ENCODE measurements around the gene FANCE. TPM values are rescaled to one million over a fixed set of nuclear protein-coding genes. Genes with fewer than 3 reads are reported as not detected.

The FANCE gene
- total and polyA plus RNA-seq, 2 experiments from 2014 or later: 5.4 to 25.5 TPM

GRCh38 chr6:35415065-35415891 lies 36.9 kb upstream of the FANCE start:
- H3K27me3 Mint-ChIP-seq (ENCODE audit: insufficient read depth, low read depth, poor library complexity): peaks cover 10% of the 10 kb centered on the region
- H3K4me3 Mint-ChIP-seq: no peak overlapping the region
- peak; percentile 81 for DNase-seq (ENCODE audit: low spot score)
- Histone ChIP-seq H3K27me3 (ENCODE audit: insufficient read depth) (no peaks in the 10 kb centered on the region), H3F3A (replicated peaks; ENCODE audit: low read depth) (no peaks in the 10 kb centered on the region), H3K9me2 (ENCODE audit: insufficient read depth) (0 out of 2 replicates have a peak, but pooled peaks cover 4% of the 10 kb centered on the region), H3K79me2 (replicated peaks; ENCODE audit: insufficient read depth) (no peaks in the 10 kb centered on the region), H3K36me3 (ENCODE audit: insufficient read depth) (no peaks in the 10 kb centered on the region), H4K20me1 (replicated peaks; ENCODE audit: insufficient read depth) (no peaks in the 10 kb centered on the region), H3K27ac (ENCODE audit: low read depth) (no peak overlapping the region), H3K4me3 (no peak overlapping the region), H2AFZ (no peak overlapping the region), H3K4me1 (ENCODE audit: insufficient read depth) (peaks cover 8% of the 10 kb centered on the region; the same call in 1 of the 2 replicates), H3K4me2 (no peak overlapping the region)
- no peak for TF ChIP-seq ETS1 (IDR thresholded peaks at IDR 0.05)
- TF ChIP-seq, protein P1, sequence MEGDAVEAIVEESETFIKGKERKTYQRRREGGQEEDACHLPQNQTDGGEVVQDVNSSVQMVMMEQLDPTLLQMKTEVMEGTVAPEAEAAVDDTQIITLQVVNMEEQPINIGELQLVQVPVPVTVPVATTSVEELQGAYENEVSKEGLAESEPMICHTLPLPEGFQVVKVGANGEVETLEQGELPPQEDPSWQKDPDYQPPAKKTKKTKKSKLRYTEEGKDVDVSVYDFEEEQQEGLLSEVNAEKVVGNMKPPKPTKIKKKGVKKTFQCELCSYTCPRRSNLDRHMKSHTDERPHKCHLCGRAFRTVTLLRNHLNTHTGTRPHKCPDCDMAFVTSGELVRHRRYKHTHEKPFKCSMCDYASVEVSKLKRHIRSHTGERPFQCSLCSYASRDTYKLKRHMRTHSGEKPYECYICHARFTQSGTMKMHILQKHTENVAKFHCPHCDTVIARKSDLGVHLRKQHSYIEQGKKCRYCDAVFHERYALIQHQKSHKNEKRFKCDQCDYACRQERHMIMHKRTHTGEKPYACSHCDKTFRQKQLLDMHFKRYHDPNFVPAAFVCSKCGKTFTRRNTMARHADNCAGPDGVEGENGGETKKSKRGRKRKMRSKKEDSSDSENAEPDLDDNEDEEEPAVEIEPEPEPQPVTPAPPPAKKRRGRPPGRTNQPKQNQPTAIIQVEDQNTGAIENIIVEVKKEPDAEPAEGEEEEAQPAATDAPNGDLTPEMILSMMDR (conservative IDR thresholded peaks at IDR 0.05; ENCODE audit: low read depth in 2 of 2): peak; percentile 53 to 71
- TF ChIP-seq ZNF114 (CRISPR knock-in tag; IDR thresholded peaks at IDR 0.05): no peak
- ATAC-seq: peak; percentile 91
- peak overlapping the region; percentile 88 for H3K27ac Mint-ChIP-seq
- H3K36me3 Mint-ChIP-seq (ENCODE audit: low read depth): peaks cover 2% of the 10 kb centered on the region; the same call in 1 of the 3 replicates
- H3K9me3 Mint-ChIP-seq: no peaks in the 10 kb centered on the region
- peaks cover 25% of the 10 kb centered on the region for H3K4me1 Mint-ChIP-seq

- Histone ChIP-seq H3K27ac (ENCODE audit: low read depth) (no peak overlapping the region), H3K36me3 (ENCODE audit: insufficient read depth) (no peaks in the 10 kb centered on the region), H3K4me1 (ENCODE audit: insufficient read depth) (peaks cover 8% of the 10 kb centered on the region; the same call in 1 of the 2 replicates), H3K79me2 (replicated peaks; ENCODE audit: insufficient read depth) (no peaks in the 10 kb centered on the region), H2AFZ (no peak overlapping the region), H4K20me1 (replicated peaks; ENCODE audit: insufficient read depth) (no peaks in the 10 kb centered on the region), H3F3A (replicated peaks; ENCODE audit: low read depth) (no peaks in the 10 kb centered on the region), H3K27me3 (ENCODE audit: insufficient read depth) (no peaks in the 10 kb centered on the region), H3K9me2 (ENCODE audit: insufficient read depth) (no peaks in the 10 kb centered on the region), H3K4me2 (no peak overlapping the region), H3K4me3 (no peak overlapping the region)
- no peak for DNase-seq (ENCODE audit: low spot score)
- H3K4me1 Mint-ChIP-seq: peaks cover 19% of the 10 kb centered on the region; the same call in 2 of the 3 replicates
- ATAC-seq: no peak
- no peak overlapping the region for H3K4me3 Mint-ChIP-seq
- H3K9me3 Mint-ChIP-seq: no peaks in the 10 kb centered on the region
- peak overlapping the region; percentile 37; the same call in 1 of the 2 replicates for H3K27ac Mint-ChIP-seq
- TF ChIP-seq EZH2 (IDR thresholded peaks at IDR 0.05; ENCODE audit: low read depth, unreplicated experiment) (no peak), POLR2AphosphoS5 (IDR thresholded peaks at IDR 0.05; ENCODE audit: low read depth) (no peak), ZNF331 (CRISPR knock-in tag; IDR thresholded peaks at IDR 0.05; ENCODE audit: low read depth) (no peak), ZNF114 (CRISPR knock-in tag; IDR thresholded peaks at IDR 0.05) (no peak), NANOG (IDR thresholded peaks at IDR 0.05; ENCODE audit: borderline replicate concordance) (no peak)
- TF ChIP-seq, protein P1 (conservative IDR thresholded peaks at IDR 0.05; ENCODE audit: low read depth in 2 of 2): no peak
- peaks cover 2% of the 10 kb centered on the region; the same call in 1 of the 3 replicates for H3K36me3 Mint-ChIP-seq (ENCODE audit: low read depth)
- peaks cover 7% of the 10 kb centered on the region for H3K27me3 Mint-ChIP-seq (ENCODE audit: insufficient read depth, low read depth, poor library complexity)
Measured at GRCh38 chr6:35417979-35418661, 34.0 kb upstream of the FANCE start.
